ENCODE measurements around the gene TNNC2. TPM values are rescaled to one million over a fixed set of nuclear protein-coding genes. Genes with fewer than 3 reads are reported as not detected.
"Not testable (repeated sequence)": the region's sequence is repeated elsewhere in the genome, so short reads cannot be mapped to it uniquely, and the experiment has no call there.

Gene TNNC2
- polyA plus RNA-seq, 1 donor, result 8,101 TPM

DNA sequence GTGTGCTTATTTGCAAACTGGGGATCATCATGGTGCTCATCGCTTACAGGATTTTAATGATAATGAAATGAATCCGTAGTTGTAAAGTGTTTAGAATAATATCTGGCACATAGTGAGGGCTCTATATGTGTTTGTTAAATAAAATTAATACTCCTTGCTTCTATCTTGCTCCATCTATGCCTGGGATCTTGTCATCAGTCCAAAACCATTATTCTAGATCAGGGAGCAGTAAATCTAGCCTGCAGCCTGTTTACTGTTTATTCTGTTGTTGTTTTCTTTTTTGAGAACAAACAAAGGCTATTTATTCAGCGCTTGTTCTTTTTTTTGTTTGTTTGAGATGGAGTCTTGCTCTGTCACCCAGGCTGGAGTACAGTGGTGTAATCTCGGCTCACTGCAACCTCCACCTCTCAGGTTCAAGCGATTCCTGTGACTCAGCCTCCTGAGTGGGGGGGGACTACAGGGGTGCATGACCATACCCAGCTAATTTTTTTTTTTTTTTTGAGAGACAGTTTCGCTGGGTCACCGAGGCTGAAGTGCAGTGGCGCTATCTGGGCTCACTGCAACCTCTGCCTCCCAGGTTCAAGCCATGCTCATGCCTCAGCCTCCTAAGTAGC is 22.0 kb upstream of the TNNC2 start:
- DNase-seq (ENCODE audit: low read depth), result no peak

DNA sequence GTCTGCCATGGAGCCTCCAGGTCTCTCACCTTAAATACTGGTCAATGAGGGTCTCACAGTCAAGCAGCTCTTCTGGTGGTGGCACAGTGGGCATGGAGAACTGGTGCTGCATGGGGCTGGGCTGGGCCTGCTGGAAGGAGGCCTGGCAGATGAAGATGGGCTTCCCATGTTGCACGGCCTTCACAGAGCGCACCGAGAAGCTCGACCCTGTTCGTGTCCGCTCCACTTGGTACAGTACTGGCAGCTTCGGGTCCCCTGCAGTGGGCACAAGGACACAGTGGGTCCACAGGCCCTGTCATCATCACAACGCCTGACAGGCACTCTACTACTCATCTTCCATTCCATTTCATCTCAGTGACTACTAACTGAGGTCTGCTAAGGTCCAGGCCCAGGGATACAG is 21.3 kb upstream of the TNNC2 start:
- DNase-seq (ENCODE audit: low read depth), result no peak

DNA sequence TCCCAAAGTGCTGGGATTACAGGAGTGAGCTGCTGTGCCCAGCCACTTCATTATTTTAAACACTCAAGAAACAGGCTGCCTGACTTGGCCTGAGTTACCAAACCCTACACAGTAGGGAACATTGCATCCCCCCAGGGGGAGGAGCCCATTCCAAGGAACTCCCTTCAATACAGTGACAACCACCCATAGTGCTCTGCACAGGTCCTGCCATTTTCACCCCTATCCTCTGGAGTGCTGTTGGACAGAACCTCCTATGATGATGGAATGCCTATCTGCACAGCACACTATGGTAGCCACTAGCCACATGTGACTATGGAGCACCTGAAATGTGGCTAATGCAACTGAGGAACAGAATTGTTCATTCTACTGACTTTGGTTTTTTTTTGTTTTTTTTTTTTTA is 18.3 kb upstream of the TNNC2 start:
- no peak for DNase-seq (ENCODE audit: low read depth)

- DNase-seq (ENCODE audit: low read depth), result no peak
These were observed 16.4 kb upstream of the TNNC2 start for GRCh38 chr20:45843506-45843905.

DNA sequence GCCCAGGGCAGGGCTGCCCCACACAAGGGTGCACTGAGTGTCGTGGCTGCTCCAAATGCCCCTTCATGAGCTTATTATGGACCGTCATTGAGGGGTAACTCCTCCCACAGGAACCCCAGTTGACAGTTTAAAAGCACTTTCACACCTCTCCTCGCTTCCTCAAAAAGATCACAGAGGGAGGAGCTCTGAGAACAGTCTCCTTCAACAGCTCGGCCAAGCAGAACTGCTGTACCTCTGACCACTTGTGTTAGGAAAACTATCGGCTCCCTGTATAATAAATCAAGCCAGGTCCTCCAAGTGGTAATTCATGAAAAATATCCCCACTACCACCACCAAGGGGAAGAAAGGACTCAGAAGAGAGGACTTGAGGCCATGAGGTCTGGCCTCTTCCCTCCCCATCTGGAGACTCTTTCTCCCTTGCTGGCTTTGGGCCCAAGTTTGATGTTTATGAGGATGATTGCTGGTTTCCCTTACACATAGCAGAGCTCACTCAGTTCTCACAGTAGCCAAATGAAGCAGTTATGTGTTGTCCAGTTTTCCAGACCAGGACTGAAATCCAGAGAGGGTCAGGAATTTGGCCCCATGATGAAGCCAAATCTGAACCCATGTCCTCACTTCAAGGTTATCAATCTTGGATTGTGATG is 15.2 kb upstream of the TNNC2 start:
- DNase-seq (ENCODE audit: low read depth), result no peak

DNA sequence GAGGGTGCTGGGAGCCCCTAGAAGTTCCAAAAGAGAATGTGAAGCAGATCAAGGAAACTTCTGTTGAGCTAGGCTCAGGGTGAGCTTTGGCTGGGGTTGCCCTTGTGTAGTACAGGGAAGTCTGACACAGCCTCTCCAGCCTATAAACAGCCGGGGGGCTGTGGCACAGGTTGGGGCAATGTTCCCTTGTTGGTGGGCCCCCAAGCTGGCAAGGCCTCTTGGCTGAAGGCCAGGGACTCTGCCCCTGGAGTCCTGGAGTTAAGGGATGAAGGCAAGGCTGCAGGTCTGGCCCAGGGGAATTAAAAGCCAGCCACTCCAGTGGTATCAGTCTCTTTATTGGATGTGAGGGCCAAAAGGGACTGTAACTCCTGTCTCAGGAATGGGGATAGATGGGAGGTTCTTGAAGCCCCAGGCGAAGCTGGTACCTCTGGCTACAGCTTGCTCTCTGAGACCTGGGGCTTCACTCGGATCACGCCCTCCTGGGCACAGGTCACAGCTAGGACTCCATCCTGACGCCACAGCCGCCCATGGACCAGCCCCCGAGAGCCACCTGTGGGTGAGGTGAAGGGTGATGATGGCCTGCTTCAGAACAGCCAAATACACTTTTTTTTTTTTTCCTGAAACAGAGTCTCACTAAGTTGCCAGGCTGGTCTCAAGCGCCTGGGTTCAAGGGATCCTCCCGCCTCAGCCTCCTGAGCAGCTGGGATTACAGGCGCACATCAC is 14.5 kb upstream of the TNNC2 start:
- no peak for DNase-seq (ENCODE audit: low read depth)

DNA sequence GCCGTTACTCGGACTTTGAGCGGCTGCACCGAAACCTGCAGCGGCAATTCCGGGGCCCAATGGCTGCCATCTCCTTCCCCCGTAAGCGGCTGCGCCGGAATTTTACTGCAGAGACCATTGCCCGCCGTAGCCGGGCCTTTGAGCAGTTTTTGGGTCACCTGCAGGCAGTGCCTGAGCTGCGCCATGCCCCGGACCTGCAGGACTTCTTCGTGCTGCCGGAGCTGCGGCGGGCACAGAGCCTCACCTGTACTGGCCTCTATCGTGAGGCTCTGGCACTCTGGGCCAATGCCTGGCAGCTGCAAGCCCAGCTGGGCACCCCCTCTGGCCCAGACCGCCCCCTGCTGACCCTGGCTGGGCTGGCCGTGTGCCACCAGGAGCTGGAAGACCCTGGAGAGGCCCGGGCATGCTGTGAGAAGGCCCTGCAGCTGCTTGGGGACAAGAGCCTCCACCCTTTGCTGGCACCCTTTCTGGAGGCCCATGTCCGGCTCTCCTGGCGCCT is 13.6 kb upstream of the TNNC2 start:
- DNase-seq (ENCODE audit: low read depth), result no peak

- DNase-seq (ENCODE audit: low read depth), result no peak
These were observed 9.7 kb upstream of the TNNC2 start for GRCh38 chr20:45836841-45837240.

GRCh38 chr20:45835825-45836224 is 8.7 kb upstream of the TNNC2 start:
- no peak for DNase-seq (ENCODE audit: low read depth)

DNA sequence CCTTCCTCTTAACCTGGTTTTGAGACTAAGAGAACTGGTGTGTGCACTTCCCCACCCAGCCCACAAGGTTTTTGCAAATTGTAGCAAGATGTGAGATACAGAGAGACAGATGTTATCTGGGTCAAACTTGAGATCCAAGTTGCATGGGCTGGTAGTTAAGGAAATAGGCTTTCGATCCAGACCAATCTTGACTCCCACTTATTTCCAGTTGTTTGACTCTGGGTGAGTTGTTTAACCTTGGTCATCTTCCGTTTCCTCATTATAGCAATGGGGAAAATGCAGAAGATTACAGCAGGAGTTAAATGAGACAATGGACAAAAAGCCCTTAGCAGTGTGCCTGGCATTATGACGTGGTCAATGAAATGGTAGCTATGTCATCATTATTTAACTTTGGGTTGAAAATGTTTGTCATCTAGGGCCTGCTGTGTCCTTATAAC is 8.2 kb upstream of the TNNC2 start:
- DNase-seq (ENCODE audit: low read depth), result no peak

GRCh38 chr20:45834797-45835161 is 7.7 kb upstream of the TNNC2 start:
- no peak for DNase-seq (ENCODE audit: low read depth)

- DNase-seq (ENCODE audit: low read depth), result no peak
These were observed 7.0 kb upstream of the TNNC2 start for GRCh38 chr20:45833883-45834796.

GRCh38 chr20:45833030-45833882 is 6.1 kb upstream of the TNNC2 start, which contains the start of gene SNX21:
Gene SNX21, plus strand, starts transcription at chr20:45833799. Its CDS starts 121 bp downstream, at chr20:45833920.
- no peak for DNase-seq (ENCODE audit: low read depth)

DNA sequence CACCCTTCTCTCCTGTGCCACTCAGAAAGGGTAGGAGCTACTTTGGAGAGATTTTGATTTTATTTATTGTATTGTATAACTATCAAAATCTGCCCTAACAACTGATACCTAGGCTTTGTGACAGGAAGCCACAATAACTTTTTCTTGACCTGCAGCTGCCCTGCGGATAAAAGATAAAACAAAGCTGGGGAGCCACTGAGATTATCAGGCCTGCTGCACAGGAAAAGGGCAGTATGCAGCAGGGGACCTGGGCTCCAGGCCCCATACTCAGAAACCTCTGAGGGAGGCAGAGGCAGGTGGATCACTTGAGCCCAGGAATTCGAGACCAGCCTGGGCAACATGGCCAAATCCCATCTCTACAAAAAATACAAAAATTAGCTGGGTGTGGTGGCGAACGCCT is 5.5 kb upstream of the TNNC2 start:
- no peak for DNase-seq (ENCODE audit: low read depth)

DNA sequence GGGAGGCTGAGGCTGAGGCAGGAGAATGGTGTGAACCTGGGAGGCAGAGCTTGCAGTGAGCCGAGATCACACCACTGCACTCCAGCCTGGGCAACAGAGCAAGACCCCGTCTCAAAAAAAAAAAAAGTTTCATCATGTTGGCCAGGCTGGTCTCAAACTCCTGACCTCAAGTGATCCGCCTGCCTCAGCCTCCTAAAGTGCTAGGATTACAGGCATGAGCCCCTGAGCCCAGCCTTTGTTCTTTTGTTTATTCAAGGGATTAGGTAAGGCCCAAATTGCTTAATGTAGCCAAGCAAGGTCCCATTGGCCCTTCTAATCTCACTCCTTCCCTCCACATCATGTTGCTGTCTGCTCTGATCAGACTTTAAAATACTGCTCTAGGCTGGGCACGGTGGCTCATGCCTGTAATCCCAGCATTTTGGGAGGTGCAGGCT is 2.6 kb upstream of the TNNC2 start:
- DNase-seq (ENCODE audit: low read depth), result not testable (repeated sequence)

GRCh38 chr20:45828589-45828988 is 1.5 kb upstream of the TNNC2 start:
- DNase-seq (ENCODE audit: low read depth), result no peak

DNA sequence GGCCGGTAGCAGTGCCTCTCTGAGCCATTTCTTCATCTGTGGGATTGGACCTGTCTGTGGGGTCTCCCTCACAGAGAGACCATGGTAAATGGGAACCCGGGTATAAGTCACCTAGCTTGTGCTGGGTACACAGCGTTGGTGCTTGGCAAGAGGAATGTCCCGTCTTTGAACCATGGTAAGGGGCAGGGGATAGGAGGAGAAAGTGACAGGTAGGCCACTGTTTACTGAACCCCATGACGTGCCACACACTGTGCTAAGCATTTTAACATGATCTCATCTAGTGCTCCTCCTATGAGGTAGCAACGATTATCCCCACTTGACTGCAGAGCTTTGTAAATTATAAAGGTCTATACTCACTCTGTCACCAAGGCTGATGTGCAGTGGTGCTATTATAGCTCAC is 600 bp upstream of the TNNC2 start:
- DNase-seq (ENCODE audit: low read depth), result no peak

GRCh38 chr20:45826381-45827019 is 612 bp downstream of the TNNC2 start:
- no peak for DNase-seq (ENCODE audit: low read depth)

DNA sequence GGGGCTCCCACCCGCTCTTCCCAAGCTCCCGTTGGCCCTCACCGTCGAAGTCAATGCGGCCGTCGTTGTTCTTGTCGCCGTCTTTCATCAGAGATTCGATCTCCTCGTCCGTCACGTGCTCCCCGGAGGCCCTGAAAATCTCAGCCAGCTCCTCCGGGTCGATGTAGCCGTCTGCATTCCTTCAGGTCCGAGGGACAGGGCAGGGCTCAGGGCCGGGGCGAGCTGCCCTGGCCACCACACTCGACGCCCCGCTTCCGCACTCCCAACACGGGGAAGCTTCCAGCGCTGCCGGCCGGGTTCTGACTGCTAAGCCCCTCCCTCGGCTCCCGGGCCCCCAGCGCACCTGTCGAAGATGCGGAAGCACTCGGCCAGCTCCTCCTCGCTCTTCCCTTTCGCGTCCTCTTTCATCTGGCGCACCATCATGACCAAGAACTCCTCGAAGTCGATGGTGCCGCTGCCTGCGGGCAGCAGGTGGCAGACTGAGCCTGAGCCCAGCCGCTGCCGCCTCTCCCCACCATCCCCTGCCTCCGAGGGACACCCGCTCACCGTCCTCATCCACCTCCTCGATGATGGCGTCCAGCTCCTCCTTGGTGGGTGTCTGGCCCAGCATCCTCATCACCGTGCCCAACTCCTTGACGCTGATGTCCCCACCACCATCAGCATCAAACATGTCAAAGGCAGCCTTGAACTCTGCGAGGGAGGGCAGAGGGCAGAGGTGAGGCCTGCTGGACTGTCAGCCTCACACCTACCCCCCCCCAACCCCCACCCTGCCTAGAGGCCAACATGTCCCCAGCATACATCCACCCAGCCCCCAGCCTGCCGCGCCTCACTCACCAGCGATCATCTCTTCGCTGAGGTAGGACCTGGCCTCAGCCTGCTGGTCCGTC is 2.9 kb downstream of the TNNC2 start:
- no peak for DNase-seq (ENCODE audit: low read depth)

Data from forelimb muscle (tissue), 1 donor.